Osteocyte (in vitro differentiated cells): ENCODE results near the gene SAV1. TPM values are rescaled to one million over a fixed set of nuclear protein-coding genes. Genes with fewer than 3 reads are reported as not detected.

Experiments used
- DNase-seq: peaks from one replicate; pipeline ENCODE4 v3.0.0; 2021; ENCODE audit warnings: mixed read lengths; ENCODE audit not compliant: unreplicated experiment; ENCODE audit errors: extremely low spot score
- H3K27ac Mint-ChIP-seq: one replicate; pipeline ENCODE4 v1.8.0; 2021; ENCODE audit warnings: mild to moderate bottlenecking, mixed read lengths; ENCODE audit not compliant: unreplicated experiment
- H3K27me3 Mint-ChIP-seq: one replicate; pipeline ENCODE4 v1.8.0; 2021; ENCODE audit warnings: mixed read lengths; ENCODE audit not compliant: unreplicated experiment
- H3K36me3 Mint-ChIP-seq: one replicate; pipeline ENCODE4 v1.8.0; 2021; ENCODE audit warnings: mixed read lengths; ENCODE audit not compliant: unreplicated experiment
- H3K4me1 Mint-ChIP-seq: one replicate; pipeline ENCODE4 v1.8.0; 2021; ENCODE audit warnings: mixed read lengths; ENCODE audit not compliant: unreplicated experiment
- H3K4me3 Mint-ChIP-seq: one replicate; pipeline ENCODE4 v1.8.0; 2021; ENCODE audit warnings: mild to moderate bottlenecking, moderate library complexity, mixed read lengths; ENCODE audit not compliant: unreplicated experiment
- H3K9me3 Mint-ChIP-seq: one replicate; pipeline ENCODE4 v1.8.0; 2021; ENCODE audit warnings: mixed read lengths; ENCODE audit not compliant: unreplicated experiment
- CTCF ChIP-seq: fragments of 200-600 bp; sonication (generic); IDR thresholded peaks from 2 replicates; pipeline ENCODE4 v1.5.0; 2021; ENCODE audit warnings: antibody characterized with exemption, mild to moderate bottlenecking, moderate library complexity
- total RNA-seq: library from RNA; stranded (reverse); gene quantifications from 2 replicates; pipeline ENCODE4 v1.2.1, GENCODE V29; 2021

The SAV1 gene
- total RNA-seq, 1 donor from 2014 or later: 47.9 TPM

GRCh38 chr14:50619569-50620141, 48.5 kb downstream of the SAV1 start:
- Mint-ChIP-seq H3K9me3 (no peaks in the 10 kb centered on the region), H3K4me3 (no peak overlapping the region), H3K27ac (no peak overlapping the region), H3K4me1 (peaks cover 11% of the 10 kb centered on the region), H3K27me3 (no peaks in the 10 kb centered on the region), H3K36me3 (peaks cover 13% of the 10 kb centered on the region)
- no peak for DNase-seq
- peak; percentile 72 for TF ChIP-seq CTCF

- Mint-ChIP-seq H3K9me3 (no peaks in the 10 kb centered on the region), H3K36me3 (peaks cover 14% of the 10 kb centered on the region), H3K27me3 (no peaks in the 10 kb centered on the region)
Measured at GRCh38 chr14:50616275-50616674, 51.8 kb downstream of the SAV1 start.

GRCh38 chr14:50615552-50615951, 52.6 kb downstream of the SAV1 start:
- Mint-ChIP-seq H3K27ac (no peak overlapping the region), H3K36me3 (peaks cover 15% of the 10 kb centered on the region), H3K9me3 (no peaks in the 10 kb centered on the region), H3K27me3 (no peaks in the 10 kb centered on the region), H3K4me3 (no peak overlapping the region), H3K4me1 (peaks cover 8% of the 10 kb centered on the region)
- no peak for TF ChIP-seq CTCF
- DNase-seq: no peak

More at GRCh38 chr14:50616275-50616674, 51.8 kb downstream of the SAV1 start:
- H3K27ac Mint-ChIP-seq: no peak overlapping the region
- no peak for TF ChIP-seq CTCF
- peaks cover 9% of the 10 kb centered on the region for H3K4me1 Mint-ChIP-seq
- H3K4me3 Mint-ChIP-seq: no peak overlapping the region
- no peak for DNase-seq

- no peak for TF ChIP-seq CTCF
- Mint-ChIP-seq H3K27ac (no peak overlapping the region), H3K4me3 (no peak overlapping the region), H3K4me1 (peaks cover 3% of the 10 kb centered on the region), H3K9me3 (no peaks in the 10 kb centered on the region), H3K36me3 (peaks cover 15% of the 10 kb centered on the region), H3K27me3 (no peaks in the 10 kb centered on the region)
- DNase-seq: no peak
Measured at GRCh38 chr14:50615056-50615455, 53.0 kb downstream of the SAV1 start.

GRCh38 chr14:50612806-50613205, 55.3 kb downstream of the SAV1 start:
- Mint-ChIP-seq H3K27ac (no peak overlapping the region), H3K4me1 (peaks cover 2% of the 10 kb centered on the region), H3K27me3 (no peaks in the 10 kb centered on the region), H3K36me3 (peaks cover 21% of the 10 kb centered on the region), H3K9me3 (no peaks in the 10 kb centered on the region), H3K4me3 (no peak overlapping the region)
- no peak for TF ChIP-seq CTCF
- no peak for DNase-seq
